Body of pancreas (tissue), 4 donors: ENCODE data around the gene PLEKHG1.

Experiments
- POLR2A ChIP-seq, 3 donors: fragments of 450-650 bp; IDR thresholded peaks; one replicate each; pipeline ENCODE4 v1.6.1; 2016; ENCODE audit warnings: antibody characterized with exemption in 3 of 3, mild to moderate bottlenecking in 2 of 3
- TF ChIP-seq, protein P1 (sequence below), 7 experiments: fragments of 450-650 bp in 4 of 7; fragments of 200-600 bp in 3 of 7; sonication (generic) in 3 of 7; IDR thresholded peaks; one replicate each; pipeline ENCODE4 v1.5.1; 2016 to 2019; ENCODE audit warnings: antibody characterized with exemption in 7 of 7

DNA sequence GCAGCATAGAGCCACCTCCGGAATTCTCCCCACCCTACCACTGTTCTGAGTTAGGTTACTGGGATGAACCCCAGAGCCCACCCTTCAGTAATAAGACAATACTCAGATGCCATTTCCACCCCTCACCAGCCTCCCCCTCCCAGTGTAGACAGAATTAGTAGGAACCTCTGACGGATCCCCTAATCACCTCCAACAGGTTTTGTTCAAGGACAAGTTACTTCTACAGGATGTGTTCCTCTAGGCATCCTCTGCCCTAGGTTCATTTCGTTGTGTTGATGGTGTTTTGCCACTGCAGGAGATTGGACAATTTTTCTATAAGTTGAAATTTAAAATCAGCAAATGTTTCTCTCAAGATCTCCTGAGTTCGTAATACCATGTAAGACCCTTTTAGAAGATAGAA is 22.8 kb downstream of the PLEKHG1 start:
- TF ChIP-seq POLR2A (IDR thresholded peaks at IDR 0.05), result no peak
- TF ChIP-seq, protein P1, sequence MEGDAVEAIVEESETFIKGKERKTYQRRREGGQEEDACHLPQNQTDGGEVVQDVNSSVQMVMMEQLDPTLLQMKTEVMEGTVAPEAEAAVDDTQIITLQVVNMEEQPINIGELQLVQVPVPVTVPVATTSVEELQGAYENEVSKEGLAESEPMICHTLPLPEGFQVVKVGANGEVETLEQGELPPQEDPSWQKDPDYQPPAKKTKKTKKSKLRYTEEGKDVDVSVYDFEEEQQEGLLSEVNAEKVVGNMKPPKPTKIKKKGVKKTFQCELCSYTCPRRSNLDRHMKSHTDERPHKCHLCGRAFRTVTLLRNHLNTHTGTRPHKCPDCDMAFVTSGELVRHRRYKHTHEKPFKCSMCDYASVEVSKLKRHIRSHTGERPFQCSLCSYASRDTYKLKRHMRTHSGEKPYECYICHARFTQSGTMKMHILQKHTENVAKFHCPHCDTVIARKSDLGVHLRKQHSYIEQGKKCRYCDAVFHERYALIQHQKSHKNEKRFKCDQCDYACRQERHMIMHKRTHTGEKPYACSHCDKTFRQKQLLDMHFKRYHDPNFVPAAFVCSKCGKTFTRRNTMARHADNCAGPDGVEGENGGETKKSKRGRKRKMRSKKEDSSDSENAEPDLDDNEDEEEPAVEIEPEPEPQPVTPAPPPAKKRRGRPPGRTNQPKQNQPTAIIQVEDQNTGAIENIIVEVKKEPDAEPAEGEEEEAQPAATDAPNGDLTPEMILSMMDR (IDR thresholded peaks at IDR 0.05), result no peak
